Panc1 (cell line): ENCODE measurements around the gene SPATA32. TPM values are rescaled to one million over a fixed set of nuclear protein-coding genes. Genes with fewer than 3 reads are reported as not detected.
A peak's percentile ranks its signal among the peaks of the same experiment; 100 is the strongest.

ENCODE experiments used
- ATAC-seq: fragments of 200-7000 bp; cut with Tn5 transposase; 2 replicates; pipeline ENCODE4 v1.9.1; 2020; ENCODE audit warnings: mild to moderate bottlenecking, moderate library complexity
- BruUV-seq: library from RNA; stranded (reverse); fragments of 400-500 nt; replicated peaks from 2 replicates; lab custom pipeline; 2021; lab: Mats Ljungman, UMichigan
- CTCF ChIA-PET: fragments of 300-600 bp; sonication (Branson Sonifier 250); formaldehyde crosslinking; loops from one replicate; lab custom pipeline; 2022; ENCODE audit warnings: antibody characterized with exemption; lab: Charles Lee
- POLR2A ChIA-PET: fragments of 300-600 bp; sonication (Branson Sonifier 250); formaldehyde crosslinking; loops from one replicate; lab custom pipeline; 2022; ENCODE audit warnings: antibody characterized with exemption; lab: Charles Lee
- DNase-seq: peaks from one replicate; pipeline ENCODE4 v3.0.0-alpha.2; 2010; ENCODE audit warnings: low read depth, low spot score
- H3K27ac ChIP-seq: 2 replicates; pipeline ENCODE4 v1.5.1; 2011; ENCODE audit warnings: mild to moderate bottlenecking, low read length, inconsistent platforms
- H3K27me3 ChIP-seq: fragments of 200-500 bp; sonication (Bioruptor generic); 2 replicates; pipeline ENCODE4 v1.6.0; 2014; ENCODE audit warnings: low read length, inconsistent platforms; ENCODE audit not compliant: control insufficient read depth, insufficient read depth
- H3K36me3 ChIP-seq: fragments of 200-500 bp; sonication (Bioruptor generic); 2 replicates; pipeline ENCODE4 v1.5.1; 2014; ENCODE audit warnings: inconsistent platforms, mild to moderate bottlenecking, low read length, moderate library complexity; ENCODE audit not compliant: control insufficient read depth, insufficient read depth
- H3K4me1 ChIP-seq: 2 replicates; pipeline ENCODE4 v1.5.1; 2011; ENCODE audit warnings: inconsistent platforms, mild to moderate bottlenecking, low read length, moderate library complexity; ENCODE audit not compliant: control insufficient read depth, insufficient read depth
- H3K4me3 ChIP-seq, 2 experiments: 2 replicates each; pipeline ENCODE4 v1.5.1; 2011 to 2012; ENCODE audit warnings: low read depth in 2 of 2, low read length in 2 of 2, mild to moderate bottlenecking in 2 of 2, inconsistent platforms in 1 of 2, moderate library complexity in 1 of 2
- H3K9me3 ChIP-seq: fragments of 200-500 bp; sonication (Bioruptor generic); 2 replicates; pipeline ENCODE4 v1.5.1; 2014; ENCODE audit warnings: low read depth, mild to moderate bottlenecking, inconsistent platforms, low read length, moderate library complexity; ENCODE audit not compliant: control insufficient read depth, insufficient read depth
- POLR2AphosphoS5 ChIP-seq: IDR thresholded peaks from 2 replicates; pipeline ENCODE4 v1.6.1; 2012; ENCODE audit warnings: mild to moderate bottlenecking, low read depth, low read length, moderate library complexity
- SIN3A ChIP-seq: IDR thresholded peaks from 2 replicates; pipeline ENCODE4 v1.6.1; 2012; ENCODE audit warnings: low read depth, mild to moderate bottlenecking, low read length, moderate library complexity, borderline replicate concordance; ENCODE audit not compliant: insufficient read depth
- TCF7L2 ChIP-seq: IDR thresholded peaks from 2 replicates; pipeline ENCODE4 v1.6.1; 2011; ENCODE audit warnings: mild to moderate bottlenecking, low read depth, low read length, inconsistent platforms
- in situ Hi-C: cut with HindIII; loops from 2 replicates; pipeline ENCODE4 v1.10.0; 2016; ENCODE audit warnings: low sequenced_read_pairs, low pct_unique_long_range_greater_than_20kb
- intact Hi-C: fragments of 100-400 bp; cut with micrococcal nuclease; formaldehyde crosslinking; loops from one replicate; pipeline ENCODE4 v1.10.0; 2022; ENCODE audit not compliant: unreplicated experiment
- total RNA-seq: library from RNA; stranded (reverse); gene quantifications from one replicate; pipeline ENCODE4 v1.2.1, GENCODE V29; 2021; ENCODE audit not compliant: unreplicated experiment
- TF ChIP-seq, protein P1 (sequence below), 2 experiments: IDR thresholded peaks; 2 replicates each; pipeline ENCODE4 v1.6.1; 2011 to 2012; ENCODE audit warnings: low read depth in 2 of 2, control low read depth in 1 of 2, low read length in 1 of 2, mild to moderate bottlenecking in 1 of 2, moderate library complexity in 1 of 2; ENCODE audit not compliant: insufficient read depth in 1 of 2
- TF ChIP-seq, protein P2 (sequence below): fragments of 450-650 bp; IDR thresholded peaks from 2 replicates; pipeline ENCODE4 v1.5.1; 2017; ENCODE audit warnings: mild to moderate bottlenecking

Gene SPATA32
- total RNA-seq, 1 experiment from 2014 or later, result 0.26 TPM

DNA sequence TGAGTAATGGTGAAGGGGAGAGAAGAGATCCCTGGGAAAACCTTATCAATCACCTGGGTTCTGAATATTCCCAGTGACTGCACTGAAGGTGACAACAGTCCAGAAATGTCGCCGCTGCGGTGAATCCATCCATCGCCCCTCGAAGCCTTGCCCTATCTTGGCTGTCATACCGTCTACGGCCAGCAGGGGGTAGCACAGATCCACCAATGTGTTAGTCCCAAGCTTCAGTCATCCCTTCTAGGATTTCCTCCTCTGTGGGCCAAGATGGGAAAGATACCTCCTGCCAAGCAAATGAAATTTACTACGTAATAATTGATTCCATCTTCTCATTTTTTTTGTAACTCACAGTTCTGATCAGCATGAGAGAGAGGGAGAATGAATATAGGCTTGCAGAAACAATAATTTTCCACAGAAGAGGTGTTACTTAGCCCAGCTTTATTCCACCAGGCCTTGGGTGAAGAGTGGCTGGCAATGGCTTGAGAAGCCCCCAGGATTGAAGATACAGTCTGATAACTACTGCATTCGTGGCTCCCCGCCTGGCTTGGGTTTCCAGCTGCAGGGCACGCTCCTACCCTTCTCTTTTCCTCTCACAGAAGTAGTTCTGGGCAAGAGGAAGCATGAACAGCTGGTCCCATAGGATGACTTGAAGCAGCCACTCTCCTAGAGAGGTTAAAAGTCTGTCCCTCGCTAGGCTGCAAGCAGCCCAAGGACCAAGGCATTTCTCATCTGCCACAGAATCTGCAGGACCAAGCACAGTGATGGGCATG lies 42.8 kb downstream of the SPATA32 start:
- intact Hi-C loops, result loop anchor here (1.0 kb wide), 1 partner anchor 16 kb away; no protein-coding TSS in a partner anchor
- in situ Hi-C loops, result no loop called here
- ATAC-seq, result peak; percentile 81

More for the DNA sequence above, 42.8 kb downstream of the SPATA32 start:
- ChIA-PET POLR2A (interaction anchor here (0.5 to 0.7 kb wide), 2 partner anchors 71 to 138 kb away, joined by 6 to 12 read pairs; partner anchors contain the start of gene HEXIM1), CTCF (interaction anchor here (0.7 to 1.8 kb wide), 5 partner anchors 9 to 83 kb away, joined by 3 to 14 read pairs (median 4); partner anchors contain the start of gene ACBD4)
- Histone ChIP-seq H3K27ac (no peak overlapping the region), H3K4me3 (no peak overlapping the region), H3K27me3 (no peaks in the 10 kb centered on the region), H3K4me1 (peaks cover 10% of the 10 kb centered on the region), H3K36me3 (no peaks in the 10 kb centered on the region), H3K9me3 (no peaks in the 10 kb centered on the region)
- BruUV-seq, result no TSS peak
- no peak for TF ChIP-seq POLR2AphosphoS5
- TF ChIP-seq, protein P1, sequence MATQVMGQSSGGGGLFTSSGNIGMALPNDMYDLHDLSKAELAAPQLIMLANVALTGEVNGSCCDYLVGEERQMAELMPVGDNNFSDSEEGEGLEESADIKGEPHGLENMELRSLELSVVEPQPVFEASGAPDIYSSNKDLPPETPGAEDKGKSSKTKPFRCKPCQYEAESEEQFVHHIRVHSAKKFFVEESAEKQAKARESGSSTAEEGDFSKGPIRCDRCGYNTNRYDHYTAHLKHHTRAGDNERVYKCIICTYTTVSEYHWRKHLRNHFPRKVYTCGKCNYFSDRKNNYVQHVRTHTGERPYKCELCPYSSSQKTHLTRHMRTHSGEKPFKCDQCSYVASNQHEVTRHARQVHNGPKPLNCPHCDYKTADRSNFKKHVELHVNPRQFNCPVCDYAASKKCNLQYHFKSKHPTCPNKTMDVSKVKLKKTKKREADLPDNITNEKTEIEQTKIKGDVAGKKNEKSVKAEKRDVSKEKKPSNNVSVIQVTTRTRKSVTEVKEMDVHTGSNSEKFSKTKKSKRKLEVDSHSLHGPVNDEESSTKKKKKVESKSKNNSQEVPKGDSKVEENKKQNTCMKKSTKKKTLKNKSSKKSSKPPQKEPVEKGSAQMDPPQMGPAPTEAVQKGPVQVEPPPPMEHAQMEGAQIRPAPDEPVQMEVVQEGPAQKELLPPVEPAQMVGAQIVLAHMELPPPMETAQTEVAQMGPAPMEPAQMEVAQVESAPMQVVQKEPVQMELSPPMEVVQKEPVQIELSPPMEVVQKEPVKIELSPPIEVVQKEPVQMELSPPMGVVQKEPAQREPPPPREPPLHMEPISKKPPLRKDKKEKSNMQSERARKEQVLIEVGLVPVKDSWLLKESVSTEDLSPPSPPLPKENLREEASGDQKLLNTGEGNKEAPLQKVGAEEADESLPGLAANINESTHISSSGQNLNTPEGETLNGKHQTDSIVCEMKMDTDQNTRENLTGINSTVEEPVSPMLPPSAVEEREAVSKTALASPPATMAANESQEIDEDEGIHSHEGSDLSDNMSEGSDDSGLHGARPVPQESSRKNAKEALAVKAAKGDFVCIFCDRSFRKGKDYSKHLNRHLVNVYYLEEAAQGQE (IDR thresholded peaks at IDR 0.05; ENCODE audit: insufficient read depth in 1 of 2, low read depth in 2 of 2, low read length in 1 of 2), result no peak
- TF ChIP-seq, protein P2, sequence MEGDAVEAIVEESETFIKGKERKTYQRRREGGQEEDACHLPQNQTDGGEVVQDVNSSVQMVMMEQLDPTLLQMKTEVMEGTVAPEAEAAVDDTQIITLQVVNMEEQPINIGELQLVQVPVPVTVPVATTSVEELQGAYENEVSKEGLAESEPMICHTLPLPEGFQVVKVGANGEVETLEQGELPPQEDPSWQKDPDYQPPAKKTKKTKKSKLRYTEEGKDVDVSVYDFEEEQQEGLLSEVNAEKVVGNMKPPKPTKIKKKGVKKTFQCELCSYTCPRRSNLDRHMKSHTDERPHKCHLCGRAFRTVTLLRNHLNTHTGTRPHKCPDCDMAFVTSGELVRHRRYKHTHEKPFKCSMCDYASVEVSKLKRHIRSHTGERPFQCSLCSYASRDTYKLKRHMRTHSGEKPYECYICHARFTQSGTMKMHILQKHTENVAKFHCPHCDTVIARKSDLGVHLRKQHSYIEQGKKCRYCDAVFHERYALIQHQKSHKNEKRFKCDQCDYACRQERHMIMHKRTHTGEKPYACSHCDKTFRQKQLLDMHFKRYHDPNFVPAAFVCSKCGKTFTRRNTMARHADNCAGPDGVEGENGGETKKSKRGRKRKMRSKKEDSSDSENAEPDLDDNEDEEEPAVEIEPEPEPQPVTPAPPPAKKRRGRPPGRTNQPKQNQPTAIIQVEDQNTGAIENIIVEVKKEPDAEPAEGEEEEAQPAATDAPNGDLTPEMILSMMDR, result peak; percentile 83
- no peak for TF ChIP-seq TCF7L2
- no peak for TF ChIP-seq SIN3A
- DNase-seq, result no peak

Other genes starting within 250 kb of the SPATA32 start
- 24.3 TPM for gene DCAKD, start 210.5 kb downstream of the SPATA32 start, total RNA-seq
- 105 TPM for gene NMT1, start 200.8 kb downstream of the SPATA32 start, total RNA-seq
- 125 TPM for gene PLCD3, start 129.6 kb downstream of the SPATA32 start, total RNA-seq
- gene ACBD4, start 126.4 kb downstream of the SPATA32 start, total RNA-seq, result 7.7 TPM
- gene HEXIM1, start 113.6 kb downstream of the SPATA32 start, total RNA-seq, result 59.1 TPM
- gene HEXIM2, start 100.2 kb downstream of the SPATA32 start, total RNA-seq, result 4.5 TPM
- gene FMNL1, start 40.2 kb downstream of the SPATA32 start, total RNA-seq, result 20.0 TPM
- gene MAP3K14, start 54.9 kb upstream of the SPATA32 start, total RNA-seq, result 80.8 TPM
- 39.2 TPM for gene ARHGAP27, start 170.8 kb upstream of the SPATA32 start, total RNA-seq
- 28.5 TPM for gene PLEKHM1, start 228.6 kb upstream of the SPATA32 start, total RNA-seq